NCI-H2029 treated with DMSO at 0.1 percent for 48 hours (cell line): ENCODE results near the gene PRPS1L1.

Source experiments
- DNase-seq: peaks from one replicate; lab custom pipeline; 2025; lab: John Stamatoyannopoulos, UW

The PRPS1L1 gene

DNA sequence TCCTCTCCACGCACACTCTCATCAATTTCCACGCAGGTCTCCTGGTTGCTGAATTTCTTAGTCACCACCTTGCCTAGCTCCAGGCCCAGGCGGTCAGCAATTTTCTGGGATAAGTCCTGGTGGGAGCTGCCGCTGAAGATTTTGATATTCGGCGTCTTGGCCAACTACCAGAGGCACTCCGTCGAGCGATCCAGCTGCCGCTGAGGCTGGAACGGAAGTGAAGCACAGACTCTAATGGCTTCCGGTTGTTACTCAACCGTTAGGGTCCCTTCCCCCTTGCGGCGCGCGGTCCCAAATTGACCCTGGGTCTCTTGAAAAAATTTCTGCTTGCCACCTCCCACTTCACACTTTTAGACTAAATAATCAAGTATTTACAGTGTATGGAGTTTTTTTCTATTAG lies at the start of gene PRPS1L1:
TSS of gene PRPS1L1 (minus strand) at position 219 of the 400 bp plus-strand sequence.
- no peak for DNase-seq

DNA sequence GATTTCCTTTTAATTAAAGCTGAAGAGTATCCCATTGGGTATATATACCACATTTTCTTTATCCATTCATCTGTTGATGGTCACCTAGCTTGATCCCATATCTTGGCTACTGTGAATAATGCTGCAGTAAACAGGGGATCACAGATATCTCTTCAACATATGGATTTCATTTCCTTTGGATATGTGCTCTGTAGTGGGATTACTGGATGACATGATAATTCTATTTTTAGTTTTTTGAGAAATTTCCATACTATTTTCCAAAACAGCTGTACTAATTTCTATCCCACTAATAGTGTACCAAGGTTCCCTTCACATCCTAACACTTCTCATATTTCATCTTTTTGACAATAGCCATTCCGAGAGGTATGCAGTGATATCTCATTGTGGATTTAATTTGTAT lies 48.8 kb upstream of the PRPS1L1 start:
- DNase-seq: no peak

DNA sequence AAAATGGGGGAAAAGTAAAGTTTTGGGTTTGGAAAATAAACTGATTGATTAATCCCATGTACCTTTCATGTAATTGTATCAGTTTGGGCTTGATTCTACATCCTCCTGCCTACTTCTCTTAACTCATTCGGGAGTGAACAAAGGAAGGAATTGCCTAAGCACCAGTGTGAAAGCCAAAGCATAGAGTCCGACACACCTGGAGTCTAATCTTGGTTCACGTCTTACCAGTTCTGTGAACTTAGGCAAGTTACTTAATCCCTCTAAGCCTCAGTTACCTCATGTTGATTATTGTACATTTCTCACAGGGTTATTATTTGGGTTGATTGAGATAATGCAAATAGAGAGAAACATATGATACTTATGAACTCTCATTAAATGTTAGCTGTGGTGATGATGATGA lies 41.1 kb upstream of the PRPS1L1 start:
- DNase-seq: no peak

DNA sequence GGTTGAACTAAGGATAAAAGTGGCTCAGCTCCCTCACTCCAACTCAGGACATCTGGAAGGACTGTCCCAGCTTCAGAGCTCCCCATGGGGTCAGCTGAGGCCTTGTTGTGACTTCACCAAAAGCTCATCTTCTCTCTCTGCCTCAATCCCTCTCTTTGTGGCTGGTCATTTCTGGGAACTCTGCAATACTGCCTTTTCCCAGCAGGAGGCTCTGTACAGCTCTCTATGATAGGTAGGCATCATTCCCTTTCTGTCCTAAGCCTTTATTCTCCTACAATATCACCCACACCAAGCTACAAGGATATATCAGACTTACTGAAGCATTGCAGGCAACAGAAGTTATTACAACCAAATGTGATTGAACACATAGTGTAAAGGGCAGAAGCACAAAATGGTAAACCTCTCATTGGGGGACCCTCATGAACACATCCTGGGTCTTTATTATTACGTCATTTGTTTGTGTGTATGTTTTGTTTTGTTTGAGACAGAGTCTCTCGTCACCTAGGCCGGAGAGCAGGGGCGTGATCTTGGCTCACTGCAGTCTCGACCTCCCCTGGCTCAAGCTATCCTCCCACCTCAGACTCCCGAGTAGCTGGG lies 36.7 kb upstream of the PRPS1L1 start:
- no peak for DNase-seq

DNA sequence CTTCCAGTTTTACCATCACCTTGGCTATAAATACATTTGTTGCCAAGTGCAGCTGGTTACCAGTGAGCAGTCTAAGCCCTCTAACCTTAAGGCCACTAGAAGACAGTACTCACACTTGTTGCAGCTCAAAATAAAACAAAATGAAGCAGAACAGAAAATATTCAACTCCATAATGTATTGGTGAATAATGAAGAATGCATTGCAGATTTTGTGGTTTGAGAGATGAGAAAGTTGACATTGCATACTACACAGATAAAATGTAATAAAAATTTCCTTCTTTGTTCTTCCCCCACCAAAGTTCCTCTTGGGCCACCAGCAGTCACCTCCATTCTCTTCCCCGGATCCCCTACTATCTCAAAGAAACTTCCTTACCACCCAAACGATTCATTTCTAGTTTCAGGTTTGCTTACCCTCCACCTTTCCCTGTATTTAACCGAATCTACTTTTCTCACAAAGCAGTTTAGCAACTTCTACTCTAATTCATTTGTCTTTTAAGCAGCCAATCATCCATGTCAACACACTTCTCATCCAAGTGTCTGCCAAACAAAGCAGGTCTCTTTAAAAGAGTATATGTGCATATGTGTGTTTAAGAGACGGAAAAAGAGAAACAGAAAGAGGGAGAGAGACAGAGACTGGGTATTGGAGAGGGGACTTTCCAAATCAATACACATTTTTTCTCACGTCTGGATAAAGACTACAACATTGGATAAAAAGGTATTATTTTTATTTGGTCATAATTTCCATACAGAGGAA lies 35.7 kb upstream of the PRPS1L1 start:
- DNase-seq: no peak

DNA sequence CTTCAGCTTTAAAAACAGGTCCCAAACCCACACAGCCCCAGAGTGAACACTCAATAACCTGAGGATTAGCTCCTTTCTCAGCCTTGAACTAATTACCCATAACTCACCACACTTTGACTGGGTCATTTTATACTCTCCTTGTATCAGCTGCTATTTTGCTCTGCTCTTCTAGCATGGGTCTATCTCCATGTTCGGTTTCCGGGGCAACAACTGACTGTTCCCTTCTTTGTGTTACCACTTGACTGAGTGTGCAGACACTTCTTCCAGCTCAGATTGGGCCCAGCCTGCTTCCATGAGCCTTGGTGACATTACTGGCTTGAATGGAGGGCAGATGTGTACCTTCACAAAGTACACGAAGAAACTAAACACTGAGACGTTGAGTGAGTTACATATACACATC lies 31.5 kb upstream of the PRPS1L1 start:
- DNase-seq: no peak

DNA sequence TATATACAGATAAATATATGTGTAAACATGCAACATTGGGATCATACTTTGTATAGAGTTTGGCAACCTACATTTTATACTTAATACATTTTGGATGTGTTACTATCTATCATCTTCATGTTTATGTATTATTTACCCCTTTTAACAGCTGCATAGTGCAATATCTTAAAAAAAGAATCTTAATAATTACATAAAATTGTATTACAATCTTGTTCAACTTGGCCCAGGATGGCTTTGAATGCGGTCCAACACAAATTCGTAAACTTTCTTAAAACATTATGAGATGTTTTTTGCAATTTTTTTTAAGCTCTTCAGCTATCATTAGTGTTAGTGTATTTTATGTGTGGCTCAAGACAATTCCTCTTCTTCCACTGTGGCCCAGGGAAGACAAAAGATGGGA lies 26.3 kb upstream of the PRPS1L1 start:
- no peak for DNase-seq

DNA sequence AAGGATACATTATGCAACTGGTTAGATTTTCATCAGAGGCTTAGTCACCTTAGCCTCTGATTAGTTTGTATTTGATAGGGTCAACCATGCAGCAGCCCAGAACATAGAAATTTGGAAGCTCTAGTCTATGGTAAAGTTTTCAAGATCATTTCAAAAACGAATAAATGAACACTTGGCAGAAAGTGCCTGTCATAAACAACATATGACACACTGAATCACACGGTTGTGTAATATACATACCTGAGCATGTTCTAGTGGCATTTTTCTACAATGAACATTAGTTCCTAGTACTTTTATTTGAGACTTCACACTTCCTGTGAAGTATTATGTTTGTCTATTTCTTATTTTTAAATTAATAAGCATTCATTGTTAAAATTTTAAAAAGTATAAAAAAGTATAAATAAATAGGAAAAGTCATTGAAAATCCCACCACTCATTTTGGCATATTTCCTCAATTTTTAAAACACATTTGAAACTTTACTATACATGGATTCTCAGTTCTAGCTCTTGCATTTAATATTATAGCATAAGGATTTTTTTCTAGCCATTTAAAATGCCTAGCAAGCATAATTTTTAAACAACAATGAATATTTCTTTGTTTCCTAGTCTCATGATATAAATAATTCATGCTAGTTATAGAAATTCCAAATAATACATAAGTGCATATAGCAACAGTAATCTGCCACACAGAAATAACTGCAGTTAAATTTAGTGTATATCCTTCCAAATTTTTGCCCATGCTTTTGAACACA lies 25.7 kb upstream of the PRPS1L1 start:
- no peak for DNase-seq

DNA sequence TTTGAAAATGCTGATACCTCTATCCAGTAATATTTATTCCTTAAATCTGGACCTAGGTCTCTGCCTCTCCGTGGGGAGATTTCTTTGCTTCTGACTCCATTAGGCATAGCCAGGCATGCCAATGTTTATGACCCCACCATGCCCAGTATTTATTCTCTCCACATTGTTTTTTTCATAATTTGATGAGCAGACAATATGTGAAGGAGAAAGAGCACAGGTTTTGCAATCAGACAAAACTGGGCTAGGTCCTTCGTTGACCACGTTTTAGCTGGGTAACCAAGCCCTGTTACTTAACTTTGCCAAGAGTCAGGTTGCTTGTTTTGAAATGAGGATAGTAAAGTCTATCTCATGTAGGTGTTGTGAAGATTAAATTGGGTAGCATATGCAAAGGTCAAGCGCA lies 21.6 kb upstream of the PRPS1L1 start:
- DNase-seq: no peak

DNA sequence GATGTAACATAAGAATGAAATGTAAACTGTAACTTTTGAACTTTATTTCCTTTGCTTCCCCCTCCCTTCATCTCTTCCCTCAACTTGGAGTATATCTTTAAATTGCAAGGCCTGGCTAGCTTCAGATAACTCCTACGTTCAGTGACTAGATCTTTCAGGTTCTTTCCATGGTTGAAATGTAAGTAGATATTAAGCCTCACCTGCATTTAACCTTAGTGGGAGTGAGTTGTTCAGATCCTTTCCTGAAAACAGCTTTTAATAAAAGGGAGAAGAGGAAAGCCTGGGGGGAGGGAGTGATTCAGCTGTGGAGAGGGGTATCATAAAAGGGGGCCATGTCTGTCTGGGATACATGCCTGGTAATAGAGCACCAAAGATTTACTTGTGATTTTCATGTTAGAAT lies 19.0 kb upstream of the PRPS1L1 start:
- DNase-seq: no peak

DNA sequence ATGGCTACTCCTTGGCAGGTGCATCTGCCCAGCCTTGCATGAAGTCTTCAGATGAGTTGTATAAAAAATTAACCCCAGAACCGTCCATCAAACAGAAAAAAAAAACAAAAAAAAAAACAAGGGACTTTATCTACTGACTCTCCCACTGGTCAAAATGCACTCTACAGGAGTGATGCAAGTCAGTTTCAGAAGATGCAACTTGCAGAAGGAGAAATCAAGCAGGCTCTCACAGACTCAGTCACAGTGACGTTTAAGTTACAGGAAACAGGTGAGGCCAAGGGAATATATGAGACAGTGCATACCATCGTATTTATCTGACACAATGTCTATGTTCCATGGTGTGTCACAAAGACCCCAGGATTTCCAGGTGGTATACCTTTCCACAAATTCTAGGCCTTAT lies 17.5 kb upstream of the PRPS1L1 start:
- no peak for DNase-seq

DNA sequence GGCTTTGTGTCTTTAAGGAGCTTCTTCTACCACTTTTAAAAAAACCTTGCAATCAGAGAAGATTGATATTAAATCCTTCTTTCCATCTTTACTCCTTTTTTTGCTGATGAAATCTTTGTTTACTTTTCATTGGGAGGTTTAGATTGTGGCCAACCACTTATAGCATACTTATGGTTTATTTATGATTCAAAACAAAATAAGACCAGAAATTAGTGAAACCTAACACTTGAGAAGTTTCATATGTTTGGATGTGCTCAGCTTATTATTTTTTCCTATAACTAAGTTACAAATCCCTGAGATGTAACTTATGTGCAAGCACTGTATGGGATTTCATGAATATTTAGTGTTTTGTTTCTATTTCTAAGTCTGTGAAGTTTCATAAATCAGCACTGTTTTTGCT lies 13.5 kb upstream of the PRPS1L1 start:
- DNase-seq: no peak

DNA sequence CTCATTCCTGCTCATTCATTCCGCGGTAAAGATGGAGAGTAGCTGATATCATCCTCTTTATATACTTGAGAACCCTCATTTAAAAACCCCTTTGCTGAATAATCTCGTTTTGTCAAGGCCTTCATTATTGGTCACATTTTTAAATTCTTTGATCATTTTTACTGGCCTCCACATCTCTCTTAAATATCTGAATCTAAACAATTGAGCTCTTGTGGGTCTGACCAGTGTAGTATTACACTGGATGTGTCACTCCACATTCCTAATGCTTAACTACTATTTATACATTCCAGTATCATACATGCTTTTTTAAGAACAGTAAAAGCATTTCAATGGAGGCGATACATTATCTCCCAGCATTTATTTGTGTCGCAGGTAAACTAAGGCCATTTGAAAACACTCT lies 12.6 kb upstream of the PRPS1L1 start:
- DNase-seq: no peak

DNA sequence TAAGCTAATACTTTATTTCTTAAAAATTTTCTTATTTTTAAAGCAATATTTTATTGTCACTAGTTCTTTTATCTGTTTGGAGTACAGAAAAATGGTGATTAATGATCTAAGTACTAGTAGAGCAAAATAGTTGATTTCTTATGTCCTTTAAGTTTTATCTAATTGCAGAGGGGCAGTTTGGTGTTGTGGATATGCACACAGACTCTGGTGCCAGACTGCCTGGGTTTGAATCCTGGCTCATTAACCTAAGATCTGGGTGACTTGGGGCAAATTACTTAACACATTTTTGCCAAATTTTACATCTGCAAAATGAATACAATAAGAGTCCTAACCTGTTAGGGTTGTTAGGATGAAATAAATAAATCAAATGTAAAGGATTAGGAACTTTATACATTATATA lies 10.7 kb upstream of the PRPS1L1 start:
- no peak for DNase-seq

DNA sequence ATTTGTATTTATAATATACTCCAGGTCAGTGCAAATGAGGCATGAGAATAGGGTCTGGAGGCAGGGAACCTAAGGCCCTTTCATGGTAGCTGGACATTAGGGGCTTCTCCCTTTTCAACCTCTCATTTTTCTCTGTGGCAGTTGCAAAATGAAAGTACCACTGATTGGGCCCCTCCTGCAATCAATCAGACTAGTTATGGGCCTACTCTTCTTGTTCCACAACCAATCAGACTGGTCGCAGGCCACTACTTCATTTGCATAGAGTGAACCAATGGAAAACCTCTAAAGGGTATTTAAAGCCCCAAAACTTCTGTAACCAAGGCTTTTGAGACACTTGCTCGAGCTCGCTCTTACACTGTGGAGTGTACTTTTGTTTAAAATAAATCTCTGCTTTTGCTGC lies 10.0 kb upstream of the PRPS1L1 start:
- no peak for DNase-seq

DNA sequence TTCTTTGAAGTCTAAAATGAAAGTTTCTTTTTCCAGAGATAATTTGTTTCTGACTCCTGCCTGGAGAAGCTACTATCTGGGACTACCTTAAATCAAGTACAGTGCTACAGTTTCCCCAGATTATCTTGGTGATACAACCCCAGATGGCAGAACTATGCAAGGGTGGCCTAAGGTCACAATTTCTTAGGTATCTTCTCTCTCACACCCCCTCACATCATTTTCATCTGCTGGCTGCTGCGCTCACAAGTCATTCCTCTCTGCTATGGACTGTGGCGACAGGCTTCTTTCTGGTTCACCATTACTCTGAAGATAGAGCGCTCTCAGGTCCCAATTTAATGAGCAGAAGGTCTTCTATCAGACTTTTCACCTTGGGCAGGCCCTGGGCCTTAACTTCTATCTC lies 9.1 kb upstream of the PRPS1L1 start:
- no peak for DNase-seq

DNA sequence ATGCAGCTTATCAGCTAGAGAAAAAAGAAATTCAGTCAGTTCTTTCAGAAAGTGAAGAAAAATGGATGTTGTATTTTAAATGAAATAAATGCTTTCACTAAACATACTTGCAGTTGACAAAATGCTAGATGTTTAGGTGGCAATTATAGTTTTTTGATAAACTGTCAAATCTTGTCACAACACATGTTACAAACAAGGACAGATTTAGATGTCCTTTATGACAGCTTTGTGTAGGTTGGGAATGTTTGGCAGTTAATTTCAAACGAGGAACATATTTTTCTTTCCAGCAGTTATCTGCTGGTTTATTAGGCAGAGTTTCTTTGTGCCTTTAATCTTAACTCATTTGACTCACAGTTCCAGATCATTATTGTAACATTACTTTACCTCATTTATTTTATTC lies 3.1 kb upstream of the PRPS1L1 start:
- DNase-seq: no peak

DNA sequence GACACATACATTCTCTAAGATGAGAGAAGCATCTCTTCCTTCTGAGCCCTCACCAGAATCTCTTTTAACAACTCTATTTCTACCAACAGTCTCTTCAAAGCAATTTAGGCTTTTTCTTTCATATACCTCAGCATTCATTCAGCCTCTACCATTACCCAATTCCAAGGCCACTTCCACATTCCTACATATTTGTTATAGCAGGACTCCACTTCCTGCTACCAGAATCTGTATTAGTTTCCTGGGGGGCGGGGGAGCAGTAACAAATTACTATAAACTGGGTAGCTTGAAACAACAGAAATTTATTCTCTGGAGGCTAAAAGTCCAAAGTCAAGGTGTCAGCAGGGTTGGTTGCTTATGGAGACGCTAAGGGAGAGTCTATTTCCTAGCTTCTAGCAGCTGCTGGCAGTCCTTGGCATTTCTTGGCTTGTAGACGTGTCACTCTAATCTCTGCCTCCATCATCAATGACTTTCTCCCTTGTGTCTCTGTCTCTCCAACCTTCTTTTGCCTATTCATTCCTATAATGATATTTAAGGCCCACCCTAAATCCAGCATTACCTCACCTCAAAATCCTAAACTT lies 7.4 kb downstream of the PRPS1L1 start:
- no peak for DNase-seq

DNA sequence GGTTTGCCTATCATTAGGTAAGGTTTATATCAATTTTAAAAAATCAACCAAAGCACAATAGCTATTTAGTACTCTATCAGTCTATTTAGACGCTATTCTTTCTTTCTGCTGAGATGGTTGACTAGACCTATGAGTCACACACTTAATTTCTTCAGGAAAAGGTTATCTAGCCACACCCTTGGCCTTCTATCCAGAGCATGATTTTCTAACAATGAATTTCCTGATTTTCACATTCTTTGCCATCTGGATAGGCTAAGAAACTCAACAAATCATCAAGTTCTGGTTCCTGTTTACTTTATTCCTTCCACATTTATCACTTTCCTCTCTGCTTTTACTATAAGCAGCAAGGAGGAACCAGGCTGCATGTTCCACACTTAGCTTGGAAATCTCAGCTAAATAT lies 8.1 kb downstream of the PRPS1L1 start:
- DNase-seq: no peak

DNA sequence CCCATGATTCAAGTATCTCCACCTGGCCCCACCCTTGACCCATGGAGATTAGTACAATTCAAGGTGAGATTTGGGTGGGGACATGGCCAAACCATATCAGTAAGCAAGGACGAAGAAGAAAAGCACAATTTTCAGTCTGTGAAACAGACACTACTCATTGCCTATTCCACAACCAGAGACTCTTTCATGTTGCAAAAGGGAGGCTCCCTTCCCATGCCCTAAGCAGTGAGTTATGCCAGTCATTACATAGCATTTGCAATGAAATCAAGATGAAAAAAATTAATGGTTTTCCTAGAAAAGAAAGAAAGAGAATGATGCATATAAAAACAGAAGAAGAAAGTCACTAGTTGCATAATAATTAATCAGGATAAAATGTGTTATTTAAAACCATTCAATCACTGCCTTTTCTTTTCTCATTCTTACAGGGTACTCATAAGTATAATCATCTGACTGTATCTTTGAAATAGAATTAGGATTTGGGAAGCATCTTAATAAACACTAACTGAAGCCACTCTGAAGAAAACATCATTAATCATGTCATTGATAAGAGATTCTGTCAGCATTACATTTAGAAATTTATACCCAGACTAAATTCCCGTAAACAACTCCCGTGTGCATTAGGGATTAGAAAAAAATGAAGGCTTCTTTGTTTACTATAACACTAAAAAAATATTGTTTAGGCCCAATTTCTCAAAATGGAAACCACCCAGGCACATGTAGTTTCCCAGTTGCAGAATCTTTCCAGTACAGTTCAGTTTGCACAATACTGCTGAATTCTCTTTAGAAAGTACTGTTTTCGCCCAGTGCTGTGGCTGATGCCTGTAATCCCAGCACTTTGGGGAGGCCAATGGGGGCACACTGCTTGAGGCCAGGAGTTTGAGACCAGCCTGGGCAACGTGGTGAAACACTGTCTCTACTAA lies 9.1 kb downstream of the PRPS1L1 start:
- no peak for DNase-seq

DNA sequence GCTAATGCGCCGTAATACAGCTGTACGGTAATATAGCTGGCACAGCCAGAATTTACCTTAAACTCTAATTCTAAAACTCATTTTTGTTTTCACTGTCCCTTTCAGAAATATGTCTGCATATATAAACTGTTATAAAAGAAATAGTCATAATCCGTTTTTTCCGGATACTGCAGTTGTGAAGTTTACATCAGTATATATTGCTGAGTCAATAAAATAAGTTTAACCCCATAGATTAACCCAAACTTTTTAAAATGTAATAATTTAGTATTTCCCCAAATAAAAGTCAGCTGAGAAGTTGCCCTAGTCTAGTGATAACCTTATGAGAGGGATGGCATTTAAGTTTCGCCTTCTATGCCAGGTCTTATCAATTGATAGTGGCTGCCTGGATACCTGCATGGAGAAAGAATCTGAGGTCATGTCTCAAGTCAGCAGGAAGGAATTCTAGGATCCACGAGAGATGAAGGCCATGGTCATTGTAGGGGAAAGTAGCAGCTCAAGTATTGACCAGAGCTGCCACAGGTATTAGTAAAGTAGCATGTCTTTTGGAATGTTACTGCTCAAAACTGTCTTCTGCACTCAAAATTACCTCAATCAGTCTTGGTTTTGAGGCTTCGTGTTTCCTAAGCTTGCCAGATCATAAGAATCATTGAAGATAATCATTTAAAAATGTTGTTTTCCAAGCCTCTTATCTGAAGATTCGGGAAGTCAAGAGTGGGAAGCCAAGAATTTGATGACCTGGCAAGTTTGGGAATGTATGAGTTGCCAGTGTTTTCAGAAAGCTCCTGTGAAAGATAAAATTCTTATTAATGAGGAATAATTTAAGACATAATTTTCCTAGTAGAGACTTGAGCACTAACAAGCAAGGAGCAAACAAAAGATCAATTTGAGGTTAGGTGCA lies 10.8 kb downstream of the PRPS1L1 start:
- no peak for DNase-seq
